Hematopoietic multipotent progenitor cell treated with erythropoietin and hydrocortisone succinate and interleukin-3 and kit ligand, for 8 days (in vitro differentiated cells): ENCODE measurements around the gene AKAP6.

Experiments
- DNase-seq: peaks from one replicate; pipeline ENCODE4 v3.0.0-alpha.2; 2015

Gene AKAP6

GRCh38 chr14:32682214-32682613, 353.1 kb downstream of the AKAP6 start:
- DNase-seq = no peak

GRCh38 chr14:32683679-32684078, 354.6 kb downstream of the AKAP6 start:
- no peak for DNase-seq

- no peak for DNase-seq
These were observed 359.8 kb downstream of the AKAP6 start for GRCh38 chr14:32688941-32689340.

GRCh38 chr14:32692441-32692840, 363.3 kb downstream of the AKAP6 start:
- no peak for DNase-seq

- DNase-seq = no peak
These were observed 364.0 kb downstream of the AKAP6 start for GRCh38 chr14:32693114-32693513.

- DNase-seq = no peak
These were observed 365.8 kb downstream of the AKAP6 start for GRCh38 chr14:32694795-32695449.

GRCh38 chr14:32696325-32697091, 367.4 kb downstream of the AKAP6 start:
- DNase-seq = no peak

- DNase-seq = no peak
These were observed 368.0 kb downstream of the AKAP6 start for GRCh38 chr14:32697114-32697513.

- DNase-seq = no peak
These were observed 368.6 kb downstream of the AKAP6 start for GRCh38 chr14:32697704-32698103.

- DNase-seq = no peak
These were observed 369.7 kb downstream of the AKAP6 start for GRCh38 chr14:32698831-32699230.

GRCh38 chr14:32701475-32701874, 372.4 kb downstream of the AKAP6 start:
- DNase-seq = no peak

GRCh38 chr14:32702088-32702487, 373.0 kb downstream of the AKAP6 start:
- DNase-seq = no peak

GRCh38 chr14:32702562-32702961, 373.5 kb downstream of the AKAP6 start:
- DNase-seq = no peak

- DNase-seq = no peak
These were observed 374.1 kb downstream of the AKAP6 start for GRCh38 chr14:32703183-32703621.

- no peak for DNase-seq
These were observed 377.8 kb downstream of the AKAP6 start for GRCh38 chr14:32706721-32707519.

- no peak for DNase-seq
These were observed 378.8 kb downstream of the AKAP6 start for GRCh38 chr14:32707742-32708500.

GRCh38 chr14:32709027-32709426, 379.9 kb downstream of the AKAP6 start:
- no peak for DNase-seq

GRCh38 chr14:32710231-32710671, 381.2 kb downstream of the AKAP6 start:
- DNase-seq = no peak

- DNase-seq = peak; percentile 32
These were observed 381.9 kb downstream of the AKAP6 start for GRCh38 chr14:32710731-32711680.

GRCh38 chr14:32713856-32714255, 384.8 kb downstream of the AKAP6 start:
- no peak for DNase-seq

GRCh38 chr14:32719601-32720000, 390.5 kb downstream of the AKAP6 start:
- DNase-seq = no peak

GRCh38 chr14:32720927-32721326, 391.8 kb downstream of the AKAP6 start:
- no peak for DNase-seq
